ENCODE measurements around the gene SORL1.
"Not testable (repeated sequence)": the region's sequence is repeated elsewhere in the genome, so short reads cannot be mapped to it uniquely, and the experiment has no call there.

Gene SORL1

DNA sequence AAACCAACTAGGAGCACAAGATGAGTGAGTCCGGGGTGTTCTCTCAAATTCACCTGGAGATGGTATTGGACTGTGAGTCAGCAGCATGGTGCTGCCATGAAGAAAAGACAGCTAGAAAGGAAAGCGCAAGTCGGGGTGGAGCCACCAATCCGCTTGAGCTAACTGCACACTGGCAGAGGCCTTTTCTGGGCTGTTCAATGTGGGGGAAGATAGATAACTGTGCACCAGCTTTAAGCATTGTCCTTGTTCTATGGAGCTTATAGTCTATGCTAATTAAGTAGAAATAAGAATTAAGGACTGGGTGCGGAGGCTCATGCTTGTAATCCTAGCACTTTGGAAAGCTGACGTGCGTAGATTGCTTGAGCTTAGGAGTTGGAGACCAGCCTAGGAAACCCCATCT, 22.6 kb downstream of the SORL1 start:
- no peak for DNase-seq (ENCODE audit: low read depth in 2 of 2)

DNA sequence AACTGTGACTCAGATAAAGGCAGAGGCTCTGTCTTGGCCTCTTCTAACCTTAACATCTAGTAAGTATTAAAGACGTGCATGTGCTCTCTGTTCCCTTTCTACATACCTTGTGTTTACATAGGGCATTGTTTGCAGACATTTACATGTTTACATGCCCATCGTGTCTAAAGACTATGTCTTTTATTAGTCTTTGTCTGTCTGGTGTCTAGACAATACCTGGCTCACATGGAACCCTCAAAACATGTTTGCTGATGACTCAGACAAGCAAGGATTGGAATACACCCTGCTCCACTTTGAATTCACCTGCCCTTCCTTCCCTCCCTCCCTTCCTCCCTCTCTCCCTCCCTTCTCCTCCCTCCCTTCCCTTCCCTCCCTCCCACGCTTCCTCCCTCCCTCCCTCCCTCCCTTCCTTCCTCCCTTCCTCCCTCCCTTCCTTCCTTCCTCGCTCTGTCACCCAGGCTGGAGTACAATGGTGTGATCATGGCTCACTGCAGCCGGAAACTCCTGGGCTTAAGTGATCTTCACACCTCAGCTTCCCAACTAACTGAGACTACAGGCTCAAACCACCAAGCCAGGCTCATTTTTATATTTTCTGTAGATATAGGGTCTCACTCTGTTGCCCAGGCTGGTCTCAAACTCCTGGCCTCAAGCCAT, 24.4 kb downstream of the SORL1 start:
- DNase-seq (ENCODE audit: low read depth in 2 of 2): no peak

DNA sequence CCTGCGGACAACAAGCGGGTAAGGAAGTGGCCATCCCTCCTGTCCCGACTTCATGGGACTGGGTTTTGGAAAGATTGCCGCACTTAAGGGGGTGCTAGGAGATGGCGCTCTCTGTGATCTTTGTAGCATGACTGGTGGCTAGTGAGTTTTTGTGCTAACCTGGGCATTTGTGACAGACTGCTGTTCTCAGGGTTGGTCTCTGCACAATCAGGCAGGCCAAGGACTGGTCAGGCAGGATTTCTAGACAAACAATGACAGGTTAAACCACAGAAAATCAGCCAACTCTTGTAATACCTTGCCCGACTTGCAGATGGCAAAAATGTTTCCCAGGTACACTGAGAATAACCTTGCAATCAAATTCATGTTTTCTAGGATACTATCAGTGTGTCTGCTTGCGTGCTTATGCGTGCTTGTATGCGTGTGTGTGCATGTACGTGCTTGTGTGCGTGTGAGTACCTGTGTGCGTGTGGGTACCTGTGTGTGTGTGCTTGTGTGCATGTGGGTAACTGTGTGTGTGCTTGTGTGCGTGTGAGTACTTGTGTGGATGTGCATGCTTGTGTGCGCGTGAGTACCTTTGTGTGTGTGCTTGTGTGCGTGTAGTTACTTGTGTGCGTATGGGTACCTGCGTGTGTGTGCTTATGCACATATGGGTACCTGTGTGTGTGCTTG, 26.2 kb downstream of the SORL1 start:
- DNase-seq (ENCODE audit: low read depth in 2 of 2): no peak

DNA sequence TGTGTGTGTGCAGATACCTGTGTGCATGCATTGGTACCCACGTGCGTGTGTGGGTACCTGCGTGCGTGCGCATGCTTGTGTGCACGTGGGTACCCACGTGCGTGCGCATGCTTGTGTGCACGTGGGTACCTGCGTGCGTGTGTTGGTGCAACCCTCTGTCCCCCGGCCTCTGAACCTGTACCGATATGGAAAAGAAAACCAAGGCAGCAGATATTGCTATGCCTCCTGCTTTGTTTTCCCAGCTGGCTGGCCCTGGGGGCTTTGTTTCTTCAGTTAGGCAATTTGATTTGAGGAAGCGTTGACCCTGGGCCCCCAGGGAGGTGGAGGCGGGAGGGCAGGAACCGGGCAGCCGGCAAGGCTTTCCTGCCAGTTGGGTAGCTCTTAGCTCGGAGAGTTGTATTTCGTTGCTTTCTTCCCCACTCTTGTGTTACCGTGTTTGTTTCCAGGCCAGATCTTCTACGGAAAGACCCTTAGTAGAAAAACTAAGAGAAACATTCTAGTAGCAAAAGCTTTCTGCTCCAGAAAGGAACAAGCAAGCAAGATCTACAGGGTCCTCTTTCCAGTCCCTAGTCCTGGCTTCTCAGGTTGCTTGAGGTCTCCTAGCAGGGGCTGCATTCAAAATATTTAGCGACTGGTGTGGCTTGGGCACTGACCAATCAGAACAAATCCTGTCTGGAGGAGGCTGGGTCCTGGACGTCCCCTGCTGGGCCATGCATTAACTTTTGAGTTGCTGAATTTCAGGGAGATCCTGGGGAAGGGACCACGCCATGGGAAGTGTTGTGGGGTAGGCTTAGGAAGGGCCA, 27.0 kb downstream of the SORL1 start:
- no peak for DNase-seq (ENCODE audit: low read depth in 2 of 2)

DNA sequence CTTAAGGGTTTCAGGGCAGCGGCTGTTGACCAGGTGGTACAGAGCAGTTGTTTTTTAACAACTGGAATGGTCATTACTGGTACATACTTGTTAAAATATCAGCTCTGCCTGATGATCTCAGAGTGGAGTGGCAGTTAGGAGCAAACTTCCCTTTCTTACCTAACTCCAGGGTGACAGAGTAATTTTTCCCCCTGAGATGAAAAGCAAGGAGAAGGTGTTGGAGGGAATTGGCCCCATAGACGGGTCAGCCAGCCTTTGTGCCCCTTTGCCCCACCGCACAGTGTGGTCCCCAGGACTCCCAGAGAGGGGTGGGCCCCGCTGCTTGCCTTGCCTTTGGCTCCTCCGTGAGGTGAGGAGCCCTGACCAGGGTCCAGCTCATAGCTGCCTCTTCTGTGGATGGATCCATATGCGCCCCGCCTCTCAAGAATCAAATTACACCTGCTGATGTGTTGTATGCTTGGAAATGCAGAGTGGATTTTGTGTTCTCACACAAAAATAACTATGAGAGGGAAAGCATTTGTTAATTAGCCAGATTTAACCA, 27.7 kb downstream of the SORL1 start:
- no peak for DNase-seq (ENCODE audit: low read depth in 2 of 2)

DNA sequence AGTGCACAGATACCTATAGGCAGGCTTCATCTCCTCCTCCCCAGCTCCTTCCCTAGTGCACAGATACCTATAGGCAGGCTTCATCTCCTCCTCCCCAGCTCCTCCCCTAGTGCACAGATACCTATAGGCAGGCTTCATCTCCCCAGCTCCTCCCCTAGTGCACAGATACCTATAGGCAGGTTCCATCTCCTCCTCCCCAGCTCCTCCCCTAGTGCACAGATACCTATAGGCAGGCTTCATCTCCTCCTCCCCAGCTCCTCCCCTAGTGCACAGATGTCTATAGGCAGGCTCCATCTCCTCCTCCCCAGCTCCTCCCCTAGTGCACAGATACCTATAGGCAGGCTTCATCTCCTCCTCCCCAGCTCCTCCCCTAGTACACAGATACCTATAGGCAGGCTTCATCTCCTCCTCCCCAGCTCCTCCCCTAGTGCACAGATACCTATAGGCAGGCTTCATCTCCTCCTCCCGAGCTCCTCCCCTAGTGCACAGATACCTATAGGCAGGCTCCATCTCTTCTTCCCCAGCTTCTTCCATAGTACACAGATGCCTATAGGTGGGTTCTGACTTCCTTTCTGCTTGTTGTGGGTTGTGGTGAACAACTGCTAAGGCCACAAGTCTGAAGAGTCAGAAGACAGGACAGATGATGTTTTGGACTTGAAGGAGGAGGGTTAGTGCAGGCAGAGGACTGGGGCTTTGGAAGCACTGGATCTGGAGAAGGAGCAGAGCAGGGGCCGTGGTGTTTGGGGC, 29.5 kb downstream of the SORL1 start:
- not testable (repeated sequence) for DNase-seq (ENCODE audit: low read depth in 2 of 2)

DNA sequence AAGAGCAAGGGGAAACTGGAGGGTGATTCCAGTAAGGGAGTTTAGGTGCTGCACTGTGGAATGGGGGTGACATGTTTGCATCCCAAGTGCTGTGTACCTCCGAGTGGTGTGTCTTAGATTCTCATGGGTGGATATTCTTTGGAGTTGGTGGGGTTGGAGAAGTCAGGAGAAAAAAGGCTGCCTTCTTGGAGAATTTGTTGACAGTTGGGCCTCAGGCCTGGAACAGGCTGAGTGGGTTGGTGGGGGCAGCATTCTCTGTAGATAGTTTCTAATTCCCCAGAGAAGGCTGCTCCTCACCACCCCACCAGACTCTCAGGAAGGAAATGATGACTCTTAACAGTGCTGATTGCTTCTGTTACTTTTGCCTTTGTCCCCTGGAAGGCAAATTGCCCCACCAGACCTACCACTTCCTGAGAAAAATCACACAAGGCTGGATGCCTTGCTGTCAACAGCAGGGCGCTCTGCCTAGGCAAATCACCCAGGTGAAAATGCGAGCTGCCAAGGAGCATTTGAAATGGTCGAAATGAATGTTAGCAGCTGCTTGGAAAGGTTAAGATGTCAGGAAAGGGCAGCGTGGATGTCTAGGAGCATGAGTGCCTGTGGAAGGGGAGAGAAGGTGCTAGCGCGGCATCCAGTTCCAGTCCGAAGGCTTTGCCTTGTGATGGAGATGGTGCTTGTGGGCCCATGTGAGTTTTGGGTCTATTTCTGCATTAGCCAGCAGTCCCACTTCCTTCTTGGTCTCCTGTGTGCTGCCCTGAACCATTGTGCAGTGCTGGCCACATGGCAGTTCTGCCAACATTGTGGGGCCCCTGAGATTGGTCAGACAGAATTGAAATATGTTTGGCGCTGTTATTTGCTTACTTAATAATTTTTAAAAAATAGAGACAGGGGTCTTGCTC, 30.4 kb downstream of the SORL1 start:
- no peak for DNase-seq (ENCODE audit: low read depth in 2 of 2)

DNA sequence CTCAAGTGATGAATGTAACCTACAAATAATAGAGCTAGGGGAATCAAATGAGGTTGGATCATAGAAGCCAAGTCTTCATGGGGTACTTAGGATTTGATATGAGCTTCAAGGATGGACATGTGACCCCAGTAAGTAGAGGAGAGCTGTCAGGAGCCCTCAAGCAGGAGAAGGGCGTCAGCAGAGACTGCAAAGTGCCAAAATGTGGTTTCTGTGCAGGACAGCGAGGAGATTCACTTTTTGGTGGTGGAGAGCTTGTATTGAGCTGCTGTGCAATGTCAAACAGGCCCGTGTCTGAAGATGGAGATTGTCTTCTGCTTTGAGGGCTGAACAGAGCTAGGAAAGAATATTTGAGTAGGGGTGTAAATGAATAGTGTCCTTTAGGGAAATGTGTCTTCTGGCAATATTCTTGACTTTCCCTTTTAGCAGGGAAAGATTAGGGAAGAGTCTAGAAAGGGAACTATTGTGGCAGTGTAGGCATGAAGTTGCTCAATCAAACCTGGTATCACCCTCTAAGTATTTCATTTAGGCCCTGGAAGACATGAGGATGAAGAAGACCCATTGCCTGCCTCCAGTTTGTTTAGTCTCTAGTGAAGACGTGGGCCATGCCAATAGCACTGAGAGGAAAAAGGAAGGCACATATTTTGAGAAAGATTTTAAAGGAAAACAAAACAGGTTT, 31.8 kb downstream of the SORL1 start:
- no peak for DNase-seq (ENCODE audit: low read depth in 2 of 2)

DNA sequence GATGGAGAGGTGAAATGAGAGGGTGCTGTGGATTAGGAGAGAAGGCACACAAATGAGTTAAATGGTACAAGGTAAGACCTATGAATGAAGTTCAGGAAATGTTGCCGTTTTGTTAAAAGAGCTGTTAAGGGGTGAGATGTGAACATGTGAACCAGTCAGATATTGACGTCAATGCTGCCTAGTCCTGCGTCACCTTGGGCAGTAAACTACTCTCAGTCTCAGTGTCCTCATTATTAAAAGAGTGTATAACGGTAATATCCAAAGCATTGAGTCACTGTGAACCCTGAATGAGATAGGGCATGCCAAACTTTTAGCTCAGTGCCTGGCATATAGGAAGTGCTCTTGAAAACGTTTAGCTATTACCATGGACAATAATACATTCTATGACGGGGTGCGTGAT, 33.1 kb downstream of the SORL1 start:
- DNase-seq (ENCODE audit: low read depth in 2 of 2): no peak

DNA sequence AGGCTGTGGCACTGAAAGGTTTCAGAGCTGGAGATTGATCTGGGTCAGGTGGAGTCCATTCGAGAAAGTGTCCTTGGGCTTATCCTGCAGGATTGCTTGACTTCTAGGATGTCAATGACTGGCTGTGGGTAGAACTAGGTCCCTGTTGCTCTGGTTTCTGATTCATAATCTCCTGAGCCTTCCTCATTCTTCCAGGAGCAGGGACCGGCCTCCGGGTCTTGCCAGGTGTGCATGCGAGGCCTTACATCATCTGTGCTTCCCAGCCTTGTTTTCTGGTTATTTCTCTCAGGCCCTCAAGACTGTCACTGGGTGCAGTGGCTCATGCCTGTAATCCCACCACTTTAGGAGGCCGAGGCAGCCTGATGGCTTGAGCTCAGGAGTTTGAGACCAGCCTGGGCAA, 33.9 kb downstream of the SORL1 start:
- DNase-seq (ENCODE audit: low read depth in 2 of 2): no peak

DNA sequence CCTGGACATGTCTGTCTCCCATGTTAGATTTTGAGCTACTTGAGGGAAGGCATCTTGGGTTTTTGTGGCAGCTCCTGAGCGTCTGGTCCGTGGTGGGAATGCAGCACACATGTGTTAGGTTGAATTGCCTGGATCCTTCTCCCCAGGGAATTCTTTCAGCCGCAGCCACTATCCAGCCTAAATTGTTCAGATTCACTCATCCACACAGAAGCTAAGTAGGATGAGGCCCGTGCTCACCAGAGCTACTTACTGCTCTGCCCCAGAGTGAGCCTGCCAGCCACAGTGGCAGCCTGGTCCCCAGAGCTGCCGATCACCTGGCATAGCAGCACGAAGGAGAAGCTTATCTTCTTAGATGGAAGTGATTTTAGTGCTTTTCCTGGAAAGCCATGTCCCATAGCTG, 35.1 kb downstream of the SORL1 start:
- DNase-seq (ENCODE audit: low read depth in 2 of 2): no peak

DNA sequence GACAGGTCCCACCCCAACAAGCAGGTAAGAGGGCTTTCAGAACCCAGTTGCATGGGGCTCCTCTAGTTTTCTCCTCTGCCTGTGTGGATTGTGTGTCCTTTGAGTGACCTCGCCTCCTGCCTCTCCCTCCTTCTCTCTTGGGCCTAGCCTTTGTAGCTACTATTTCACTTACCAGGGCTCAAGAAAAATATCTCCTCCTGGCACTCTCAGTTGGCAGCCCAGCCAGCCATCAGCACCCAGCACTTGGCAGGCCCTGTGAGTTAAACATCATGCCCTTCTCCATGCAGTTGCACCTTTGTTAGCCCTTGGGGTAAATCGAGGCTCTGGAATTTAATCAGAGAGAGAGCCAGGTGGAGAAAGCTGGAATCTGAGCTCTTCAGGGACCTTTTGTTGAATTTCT, 36.1 kb downstream of the SORL1 start:
- DNase-seq (ENCODE audit: low read depth in 2 of 2): no peak

DNA sequence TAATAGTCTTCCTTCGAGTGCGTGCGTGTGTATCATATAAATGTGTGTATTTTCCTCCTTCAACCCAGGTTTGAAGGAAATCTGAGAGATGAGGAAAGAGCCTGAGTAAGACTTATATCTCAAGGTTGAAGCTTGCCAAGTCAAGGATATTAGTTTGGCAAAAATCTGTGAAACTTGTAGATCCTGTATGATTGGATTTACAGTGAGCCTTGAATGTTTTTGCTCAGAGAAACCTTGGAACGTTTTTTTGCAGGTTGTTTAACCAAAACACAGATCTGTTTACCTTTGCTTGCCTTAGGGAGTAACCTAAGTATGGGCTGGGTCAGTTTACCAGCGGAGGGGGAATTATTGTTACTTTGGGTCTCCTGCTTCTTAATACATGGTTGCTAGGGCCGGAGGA, 36.5 kb downstream of the SORL1 start:
- DNase-seq (ENCODE audit: low read depth in 2 of 2): no peak

DNA sequence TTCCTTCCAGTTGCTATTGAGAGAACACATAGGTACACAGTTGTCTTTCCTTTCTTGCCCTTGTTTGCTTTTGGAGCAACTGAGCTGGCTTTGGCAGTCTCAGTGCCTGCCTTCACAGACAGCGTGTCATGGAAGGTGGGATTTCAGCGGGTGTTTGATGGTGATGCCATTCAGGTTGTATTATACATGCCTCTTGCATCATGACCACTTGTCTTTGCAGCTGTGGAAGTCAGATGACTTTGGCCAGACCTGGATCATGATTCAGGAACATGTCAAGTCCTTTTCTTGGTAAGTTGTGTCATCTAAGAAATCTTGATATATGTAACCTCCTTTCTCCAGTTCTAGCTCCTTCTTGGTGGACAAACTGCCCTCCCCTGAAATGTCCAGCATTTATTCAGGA, 37.7 kb downstream of the SORL1 start:
- no peak for DNase-seq (ENCODE audit: low read depth in 2 of 2)

DNA sequence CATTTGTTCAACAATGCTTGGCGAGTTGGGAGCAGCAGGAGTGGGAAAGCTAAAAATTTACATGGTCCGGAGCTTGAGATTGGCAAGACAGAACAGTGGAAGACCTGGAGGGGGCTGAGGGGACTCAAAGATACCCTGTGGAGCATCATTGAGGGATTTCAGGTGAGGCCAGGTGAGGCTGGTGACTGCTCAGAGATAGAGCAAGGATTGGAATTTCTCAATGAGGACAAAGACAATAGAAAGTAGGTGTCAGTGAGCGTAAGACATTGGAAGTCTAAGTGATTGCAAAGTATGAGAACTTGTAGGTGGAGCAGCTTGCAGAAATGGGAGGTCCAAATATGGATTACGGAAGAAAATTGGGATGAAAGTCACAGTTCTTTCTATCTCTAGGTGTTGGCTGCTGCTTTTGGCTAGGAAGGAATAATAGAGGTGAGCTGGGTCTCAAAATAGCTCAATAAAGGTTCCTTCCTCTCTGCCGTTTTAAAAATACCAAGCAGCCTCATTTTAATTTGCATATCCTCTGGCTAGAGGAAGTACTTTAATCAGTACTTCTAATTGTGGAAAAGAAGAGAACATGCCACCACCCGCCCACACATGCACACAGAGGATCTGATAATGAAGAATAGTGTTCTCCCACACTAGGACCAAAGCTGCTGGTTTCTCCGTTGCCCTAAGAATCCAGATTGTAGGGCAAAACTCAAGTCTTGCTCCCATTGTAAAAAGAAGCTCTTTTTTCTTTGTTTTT, 42.4 kb downstream of the SORL1 start:
- DNase-seq (ENCODE audit: low read depth in 2 of 2): peak; percentile 27 to 37

DNA sequence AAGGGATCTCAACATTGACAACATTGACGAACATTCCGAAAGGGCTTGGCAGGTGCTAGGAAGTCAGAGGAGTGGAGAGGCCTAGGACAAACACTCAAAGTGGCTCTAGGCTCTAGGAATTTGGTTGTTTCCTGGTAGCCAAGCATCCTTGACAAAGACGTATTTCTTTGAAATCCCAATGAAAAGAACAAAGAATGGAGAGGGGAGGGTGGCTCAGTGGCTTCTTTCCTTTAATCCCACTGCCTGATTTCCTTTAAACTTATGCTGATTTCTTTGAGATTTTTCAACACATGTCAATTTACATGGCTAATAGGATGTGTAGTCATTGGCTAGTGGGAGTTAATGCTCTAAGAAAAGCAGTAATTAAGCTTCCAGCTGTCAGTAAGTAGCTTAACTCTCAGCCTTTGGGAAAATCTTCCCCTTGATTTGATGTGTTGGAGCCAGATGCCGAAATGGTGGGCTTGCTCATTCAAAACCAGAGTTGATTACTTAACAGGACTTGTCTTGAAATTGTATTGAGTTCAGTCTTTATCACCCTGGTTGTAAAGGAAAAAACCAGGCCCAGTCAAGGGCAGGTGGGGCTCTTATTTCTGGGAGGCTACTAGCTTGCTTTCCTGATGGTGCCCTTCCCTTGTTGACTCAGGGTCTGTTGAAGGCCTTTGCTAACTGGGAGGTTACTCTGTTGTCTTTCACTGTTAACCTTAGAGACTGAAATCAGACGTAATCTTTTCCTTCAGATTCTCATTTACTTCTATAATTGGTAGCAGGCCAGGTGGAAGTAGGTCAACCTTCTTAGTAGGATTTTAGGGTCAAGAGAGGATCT, 45.3 kb downstream of the SORL1 start:
- DNase-seq (ENCODE audit: low read depth in 2 of 2): no peak

DNA sequence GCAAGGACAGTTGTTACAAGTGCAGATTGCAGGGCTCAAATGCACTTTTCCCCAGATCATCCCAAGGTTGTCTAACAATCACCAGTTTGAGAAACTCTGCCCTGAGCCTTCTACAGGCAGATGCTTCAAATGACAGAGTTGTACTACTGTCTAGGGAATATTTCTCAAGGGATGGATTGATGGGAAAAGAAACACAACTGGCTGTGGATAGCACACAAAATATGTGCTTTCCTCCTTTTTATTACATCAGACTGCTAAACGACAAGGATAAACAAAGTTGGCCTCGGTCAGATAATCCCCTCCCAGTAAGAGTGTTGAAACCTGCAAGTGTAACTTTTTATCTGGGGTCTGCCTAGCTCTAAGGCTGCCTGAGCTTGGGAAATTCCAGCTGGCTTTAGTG, 47.3 kb downstream of the SORL1 start:
- no peak for DNase-seq (ENCODE audit: low read depth in 2 of 2)

DNA sequence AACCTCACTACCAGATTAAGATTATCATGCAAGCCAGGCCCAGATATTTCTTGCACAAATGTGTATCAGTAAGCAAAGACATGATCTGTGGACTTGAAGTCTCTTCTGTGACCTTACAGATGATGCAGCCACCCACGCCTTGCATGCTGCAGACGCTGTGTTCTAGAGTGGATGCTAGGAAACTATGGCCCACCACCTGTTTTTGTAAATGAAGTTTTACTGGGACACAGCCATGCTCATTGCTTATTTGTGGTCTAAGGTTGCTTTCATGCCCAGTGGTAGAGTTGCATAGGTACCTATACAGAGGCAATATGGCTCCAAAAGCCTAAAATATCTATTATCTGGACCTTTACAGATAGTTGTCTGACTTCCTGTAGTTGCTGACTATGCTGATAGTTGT, 48.2 kb downstream of the SORL1 start:
- DNase-seq (ENCODE audit: low read depth in 2 of 2): no peak

DNA sequence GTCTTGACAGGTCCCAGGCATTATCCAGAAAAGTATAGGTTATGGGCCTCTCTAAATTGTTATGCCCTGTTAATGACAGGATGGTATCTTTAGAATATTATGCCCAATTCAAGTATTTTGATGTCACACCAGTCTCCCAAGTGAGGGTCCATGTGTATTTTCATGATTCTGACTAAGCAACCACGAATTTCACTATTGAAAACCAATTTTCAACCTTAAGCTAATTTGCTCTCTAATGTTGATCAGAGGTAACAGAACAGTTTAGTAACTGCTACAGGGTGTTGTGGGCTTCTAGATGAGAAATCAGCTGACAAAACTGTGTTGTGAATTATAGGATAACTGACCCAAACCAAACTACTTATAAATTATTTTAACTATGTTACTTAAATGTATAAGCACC, 48.6 kb downstream of the SORL1 start:
- no peak for DNase-seq (ENCODE audit: low read depth in 2 of 2)
